ENCODE data around the gene KCNK3. TPM values are rescaled to one million over a fixed set of nuclear protein-coding genes. Genes with fewer than 3 reads are reported as not detected.

The KCNK3 gene
- total RNA-seq, 1 donor from 2014 or later, result 25.4 TPM

DNA sequence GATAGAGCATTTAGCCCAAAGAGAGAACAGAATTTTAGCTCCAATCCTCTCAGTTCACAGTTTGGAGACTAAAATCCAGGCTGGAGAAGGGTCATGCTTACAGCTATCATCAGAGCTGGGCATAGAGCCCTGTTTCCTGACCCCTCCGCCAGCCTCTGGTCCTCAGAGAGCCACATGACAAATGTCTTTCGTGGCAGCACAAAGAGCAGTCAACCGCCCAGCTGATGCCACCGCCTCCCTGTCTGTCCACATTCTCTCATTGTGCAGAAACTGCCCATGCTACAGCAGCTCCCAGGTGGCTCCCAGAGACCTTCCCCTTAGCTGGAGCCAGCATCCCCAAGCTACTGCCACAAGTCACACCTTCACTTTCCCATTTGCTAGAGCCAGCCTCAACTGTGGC, 7.6 kb downstream of the KCNK3 start:
- H3K27me3 ChIP-seq, result peaks cover 38% of the 10 kb centered on the region
- DNase-seq (no peak), ATAC-seq (no peak)
- H3K4me1 ChIP-seq, result no peaks in the 10 kb centered on the region
- intact Hi-C loops (cut with DNase I), result no loop called here
- TF ChIP-seq, protein P1, sequence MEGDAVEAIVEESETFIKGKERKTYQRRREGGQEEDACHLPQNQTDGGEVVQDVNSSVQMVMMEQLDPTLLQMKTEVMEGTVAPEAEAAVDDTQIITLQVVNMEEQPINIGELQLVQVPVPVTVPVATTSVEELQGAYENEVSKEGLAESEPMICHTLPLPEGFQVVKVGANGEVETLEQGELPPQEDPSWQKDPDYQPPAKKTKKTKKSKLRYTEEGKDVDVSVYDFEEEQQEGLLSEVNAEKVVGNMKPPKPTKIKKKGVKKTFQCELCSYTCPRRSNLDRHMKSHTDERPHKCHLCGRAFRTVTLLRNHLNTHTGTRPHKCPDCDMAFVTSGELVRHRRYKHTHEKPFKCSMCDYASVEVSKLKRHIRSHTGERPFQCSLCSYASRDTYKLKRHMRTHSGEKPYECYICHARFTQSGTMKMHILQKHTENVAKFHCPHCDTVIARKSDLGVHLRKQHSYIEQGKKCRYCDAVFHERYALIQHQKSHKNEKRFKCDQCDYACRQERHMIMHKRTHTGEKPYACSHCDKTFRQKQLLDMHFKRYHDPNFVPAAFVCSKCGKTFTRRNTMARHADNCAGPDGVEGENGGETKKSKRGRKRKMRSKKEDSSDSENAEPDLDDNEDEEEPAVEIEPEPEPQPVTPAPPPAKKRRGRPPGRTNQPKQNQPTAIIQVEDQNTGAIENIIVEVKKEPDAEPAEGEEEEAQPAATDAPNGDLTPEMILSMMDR (IDR thresholded peaks at IDR 0.05), result no peak
- H3K9me3 ChIP-seq, result no peaks in the 10 kb centered on the region
- no peaks in the 10 kb centered on the region for H3K36me3 ChIP-seq
- no peak overlapping the region for H3K4me3 ChIP-seq
- no peak overlapping the region for H3K27ac ChIP-seq

DNA sequence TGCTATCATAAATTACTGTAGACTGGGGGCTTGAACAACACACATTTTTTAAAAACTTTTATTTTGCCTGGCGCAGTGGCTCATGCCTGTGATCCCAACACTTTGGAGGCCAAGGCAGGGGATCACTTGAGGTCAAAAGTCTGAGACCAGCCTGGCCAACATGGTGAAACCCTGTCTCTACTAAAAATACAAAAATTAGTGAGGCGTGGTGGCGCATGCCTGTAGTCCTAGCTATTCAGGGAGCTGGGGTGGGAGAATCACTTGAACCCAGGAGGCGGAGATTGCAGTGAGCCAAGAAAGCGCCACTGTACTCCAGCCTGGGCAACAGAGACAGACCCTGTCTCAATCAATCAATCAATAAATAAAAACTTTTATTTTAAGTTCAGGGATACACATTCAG, 9.1 kb downstream of the KCNK3 start:
- no peaks in the 10 kb centered on the region for H3K9me3 ChIP-seq
- no peak for DNase-seq
- peaks cover 22% of the 10 kb centered on the region for H3K27me3 ChIP-seq
- no peaks in the 10 kb centered on the region for H3K4me1 ChIP-seq
- H3K4me3 ChIP-seq, result no peak overlapping the region
- no peak overlapping the region for H3K27ac ChIP-seq
- intact Hi-C loops (cut with DNase I), result no loop called here
- ATAC-seq, result no peak
- TF ChIP-seq, protein P1 (IDR thresholded peaks at IDR 0.05), result no peak
- no peaks in the 10 kb centered on the region for H3K36me3 ChIP-seq

GRCh38 chr2:26702025-26702424, 9.5 kb downstream of the KCNK3 start:
- no peaks in the 10 kb centered on the region for H3K9me3 ChIP-seq
- intact Hi-C loops (cut with DNase I), result no loop called here
- H3K27me3 ChIP-seq, result peaks cover 18% of the 10 kb centered on the region
- H3K4me1 ChIP-seq, result no peaks in the 10 kb centered on the region
- H3K27ac ChIP-seq, result no peak overlapping the region
- ATAC-seq (no peak), DNase-seq (no peak)
- H3K4me3 ChIP-seq, result no peak overlapping the region
- no peaks in the 10 kb centered on the region for H3K36me3 ChIP-seq
- TF ChIP-seq, protein P1 (IDR thresholded peaks at IDR 0.05), result no peak

GRCh38 chr2:26704441-26704977, 12.0 kb downstream of the KCNK3 start:
- Histone ChIP-seq H3K4me3 (no peak overlapping the region), H3K27ac (peak overlapping the region; percentile 24), H3K27me3 (no peaks in the 10 kb centered on the region), H3K4me1 (no peaks in the 10 kb centered on the region), H3K36me3 (no peaks in the 10 kb centered on the region), H3K9me3 (no peaks in the 10 kb centered on the region)
- DNase-seq (no peak), ATAC-seq (no peak)
- TF ChIP-seq, protein P1 (IDR thresholded peaks at IDR 0.05), result no peak
- intact Hi-C loops (cut with DNase I), result no loop called here

GRCh38 chr2:26705126-26705525, 12.6 kb downstream of the KCNK3 start:
- H3K27me3 ChIP-seq, result no peaks in the 10 kb centered on the region
- DNase-seq (no peak), ATAC-seq (no peak)
- TF ChIP-seq, protein P1 (IDR thresholded peaks at IDR 0.05), result no peak
- intact Hi-C loops (cut with DNase I), result no loop called here
- no peaks in the 10 kb centered on the region for H3K9me3 ChIP-seq
- H3K36me3 ChIP-seq, result no peaks in the 10 kb centered on the region
- H3K4me3 ChIP-seq, result no peak overlapping the region
- no peaks in the 10 kb centered on the region for H3K4me1 ChIP-seq
- H3K27ac ChIP-seq, result peak overlapping the region; percentile 24

- H3K27ac ChIP-seq, result peak overlapping the region; percentile 51
- ATAC-seq, result no peak
- no peaks in the 10 kb centered on the region for H3K36me3 ChIP-seq
Measured at GRCh38 chr2:26706093-26706492, 13.6 kb downstream of the KCNK3 start.

More at GRCh38 chr2:26706093-26706492, 13.6 kb downstream of the KCNK3 start:
- intact Hi-C loops (cut with DNase I), result no loop called here
- H3K27me3 ChIP-seq, result no peaks in the 10 kb centered on the region
- TF ChIP-seq, protein P1 (IDR thresholded peaks at IDR 0.05), result no peak
- no peaks in the 10 kb centered on the region for H3K4me1 ChIP-seq
- no peak for DNase-seq
- no peak overlapping the region for H3K4me3 ChIP-seq
- H3K9me3 ChIP-seq, result no peaks in the 10 kb centered on the region
